B cell (primary cell): Measurements from ENCODE around the gene ECE1. TPM values are rescaled to one million over a fixed set of nuclear protein-coding genes. Genes with fewer than 3 reads are reported as not detected.

Experiments used
- ATAC-seq: fragments of 200-7000 bp; cut with Tn5 transposase; one replicate; pipeline ENCODE4 v1.10.0; 2021; ENCODE audit warnings: low read depth, mild to moderate bottlenecking, moderate number of reproducible peaks, moderate library complexity
- CTCF ChIA-PET: fragments of 350-600 bp; sonication (Branson Sonifier 250); formaldehyde crosslinking; loops from one replicate; lab custom pipeline; 2021; ENCODE audit warnings: antibody characterized with exemption, inconsistent platforms; lab: Charles Lee
- POLR2A ChIA-PET: fragments of 350-600 bp; sonication (Branson Sonifier 250); formaldehyde crosslinking; loops from one replicate; lab custom pipeline; 2021; ENCODE audit warnings: antibody characterized with exemption; lab: Charles Lee
- DNase-seq: peaks from one replicate; pipeline ENCODE4 v3.0.0; 2013
- H2AFZ ChIP-seq: 2 replicates; pipeline ENCODE4 v1.6.1; 2012; ENCODE audit warnings: mild to moderate bottlenecking, low read depth, low read length; ENCODE audit not compliant: insufficient read depth, poor library complexity, severe bottlenecking
- H3K27ac ChIP-seq, 2 donors: 1 replicate in 1 of 2; 2 replicates in 1 of 2; pipeline ENCODE4 v1.5.1; 2012 to 2013; ENCODE audit warnings: low read length in 2 of 2, mild to moderate bottlenecking in 2 of 2, moderate library complexity in 1 of 2
- H3K27me3 ChIP-seq, 4 experiments: fragments of 200-600 bp in 1 of 4; sonication (generic) in 1 of 4; replicated peaks in 1 of 4; 1 replicate in 2 of 4; 2 replicates in 2 of 4; pipeline versions ENCODE4 v1.6.1 to v1.7.0; 2013 to 2016; ENCODE audit warnings: low read length in 3 of 4, mild to moderate bottlenecking in 2 of 4, mixed read lengths in 1 of 4, moderate library complexity in 1 of 4; ENCODE audit not compliant: insufficient read depth in 4 of 4, control insufficient read depth in 3 of 4; ENCODE audit errors: control extremely low read depth in 1 of 4
- H3K36me3 ChIP-seq, 2 experiments: replicated peaks in 1 of 2; 1 replicate in 1 of 2; 2 replicates in 1 of 2; pipeline versions ENCODE4 v1.6.1 to v1.7.1; 2013; ENCODE audit warnings: low read length in 1 of 2; ENCODE audit not compliant: insufficient read depth in 2 of 2, control insufficient read depth in 1 of 2; ENCODE audit errors: control extremely low read depth in 1 of 2, extremely low read depth in 1 of 2
- H3K4me1 ChIP-seq, 2 donors: fragments of 200-600 bp in 1 of 2; sonication (generic) in 1 of 2; 1 replicate in 1 of 2; 2 replicates in 1 of 2; pipeline versions ENCODE4 v1.5.1 to v1.6.1; 2013 to 2017; ENCODE audit warnings: low read length in 2 of 2; ENCODE audit not compliant: control insufficient read depth in 2 of 2, insufficient read depth in 2 of 2
- H3K4me2 ChIP-seq: replicated peaks from 2 replicates; pipeline ENCODE3; 2012; ENCODE audit warnings: mild to moderate bottlenecking, low read depth, low read length; ENCODE audit not compliant: poor library complexity, severe bottlenecking
- H3K4me3 ChIP-seq, 5 experiments: fragments of 200-600 bp in 1 of 5; sonication (generic) in 1 of 5; 1 replicate in 3 of 5; 2 replicates in 2 of 5; pipeline versions ENCODE4 v1.5.1 to v1.7.0; 2011 to 2016; ENCODE audit warnings: low read length in 4 of 5, mild to moderate bottlenecking in 4 of 5, low read depth in 2 of 5, control low read depth in 1 of 5, moderate library complexity in 1 of 5; ENCODE audit not compliant: insufficient read depth in 1 of 5; ENCODE audit errors: control extremely low read depth in 1 of 5, extremely low read depth in 1 of 5
- H3K79me2 ChIP-seq: fragments of 200-600 bp; sonication (generic); one replicate; pipeline ENCODE4 v1.6.0; 2016; ENCODE audit warnings: low read length; ENCODE audit not compliant: control insufficient read depth, insufficient read depth
- H3K9ac ChIP-seq: fragments of 200-600 bp; sonication (generic); 2 replicates; pipeline ENCODE4 v1.6.1; 2017; ENCODE audit warnings: mild to moderate bottlenecking, low read length, moderate library complexity
- H3K9me3 ChIP-seq, 3 donors: one replicate each; pipeline versions ENCODE4 v1.6.1 to v1.7.1; 2013; ENCODE audit warnings: low read length in 2 of 3; ENCODE audit not compliant: control insufficient read depth in 2 of 3, insufficient read depth in 1 of 3; ENCODE audit errors: control extremely low read depth in 1 of 3
- H4K20me1 ChIP-seq: 2 replicates; pipeline ENCODE4 v1.6.0; 2012; ENCODE audit warnings: mild to moderate bottlenecking, low read length; ENCODE audit not compliant: insufficient read depth, control insufficient read depth, poor library complexity, severe bottlenecking
- H3K27ac Mint-ChIP-seq: one replicate; pipeline ENCODE4 v1.8.0; 2021; ENCODE audit warnings: mixed read lengths
- H3K27me3 Mint-ChIP-seq: one replicate; pipeline ENCODE4 v1.8.0; 2021; ENCODE audit warnings: mixed read lengths
- H3K4me1 Mint-ChIP-seq: one replicate; pipeline ENCODE4 v1.8.0; 2021; ENCODE audit warnings: mixed read lengths
- H3K4me3 Mint-ChIP-seq: one replicate; pipeline ENCODE4 v1.8.0; 2021; ENCODE audit warnings: mixed read lengths
- H3K9me3 Mint-ChIP-seq: one replicate; pipeline ENCODE4 v1.8.0; 2022; ENCODE audit warnings: mixed read lengths; ENCODE audit not compliant: insufficient read depth
- CTCF ChIP-seq: fragments of 200-600 bp; IDR thresholded peaks from one replicate; pipeline ENCODE4 v1.8.0; 2022; ENCODE audit warnings: antibody characterized with exemption, mild to moderate bottlenecking
- EZH2 ChIP-seq: IDR thresholded peaks from 2 replicates; pipeline ENCODE4 v1.6.1; 2012; ENCODE audit warnings: borderline replicate concordance, low read depth, mild to moderate bottlenecking, moderate library complexity, low read length; ENCODE audit not compliant: insufficient read depth, poor library complexity, severe bottlenecking
- WGBS: methylation state at CpG from one replicate; pipeline ENCODE4 v1.1.5; 2013; ENCODE audit warnings: missing lambda C conversion rate; ENCODE audit not compliant: insufficient coverage; 5-methylcytosine and 5-hydroxymethylcytosine counted together
- intact Hi-C: fragments of 100-400 bp; cut with micrococcal nuclease; formaldehyde crosslinking; loops from one replicate; pipeline ENCODE4 v1.10.0; 2022
- polyA plus RNA-seq: library from polyadenylated mRNA; depleted of rRNA; stranded (reverse); fragments of >200 nt; gene quantifications from 2 replicates; pipeline ENCODE4 v1.2.3, GENCODE V29; 2012
- total RNA-seq, 2 donors: library from RNA; stranded (reverse); fragments of 120-200 nt in 1 of 2; gene quantifications; 1 replicate in 1 of 2; 2 replicates in 1 of 2; pipeline versions ENCODE4 v1.2.3 to v1.2.4, GENCODE V29; 2013 to 2022

ECE1 gene
- total and polyA plus RNA-seq, 2 donors (not counting 1 experiment from before 2014, with no cell fraction given), result 46.7 to 133 TPM

DNA sequence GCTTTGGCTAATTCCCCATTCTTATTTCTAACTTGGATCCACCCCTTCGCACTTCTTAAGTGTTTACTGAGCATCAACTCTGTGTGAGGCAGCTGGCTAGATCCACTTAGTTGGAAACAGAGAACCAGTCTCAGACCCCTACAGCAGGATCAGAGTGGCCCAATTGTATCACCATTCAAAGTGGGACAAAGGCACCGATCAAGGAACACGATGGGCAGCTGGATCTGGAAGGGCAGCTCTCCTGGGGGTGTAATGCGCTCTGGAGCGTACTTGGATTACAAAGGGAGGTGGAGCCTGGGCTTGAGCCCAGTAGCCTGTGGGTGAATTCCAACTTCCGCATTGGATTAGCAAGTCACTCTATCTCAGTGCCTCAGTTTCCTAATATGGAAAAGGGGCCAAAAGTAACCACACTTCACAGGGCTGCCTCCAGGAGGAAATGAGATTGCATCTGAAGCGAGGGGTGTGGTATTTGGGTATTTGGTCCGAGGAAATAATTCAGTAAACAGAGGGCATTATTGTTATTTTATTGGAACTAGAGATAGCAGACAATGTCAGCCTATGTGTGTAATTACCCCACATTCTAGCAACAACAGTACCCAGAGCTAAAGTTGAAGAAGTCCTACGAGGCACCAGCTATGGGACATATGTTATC is 11.9 kb downstream of the ECE1 start:
- DNase-seq (no peak), ATAC-seq (no peak)
- no peak for TF ChIP-seq CTCF
- no peak for TF ChIP-seq EZH2
- Mint-ChIP-seq H3K9me3 (no peaks in the 10 kb centered on the region), H3K27ac (peak overlapping the region; percentile 41), H3K4me3 (no peak overlapping the region), H3K4me1 (peaks cover 25% of the 10 kb centered on the region), H3K27me3 (no peaks in the 10 kb centered on the region)
- H3K36me3 ChIP-seq, result peaks cover 21 to 51% of the 10 kb centered on the region in 2 experiments
- H3K4me1 ChIP-seq, result peaks cover 16 to 18% of the 10 kb centered on the region in 2 donors
- H3K79me2 ChIP-seq, result peaks cover 68% of the 10 kb centered on the region
- no peaks in the 10 kb centered on the region for H3K27me3 ChIP-seq
- H3K4me2 ChIP-seq, result no peak overlapping the region
- H3K4me3 ChIP-seq, result no peak overlapping the region
- CTCF ChIA-PET, result interaction anchor here (1.8 to 4.0 kb wide), 3 partner anchors 8 to 90 kb away, joined by 6 to 30 read pairs (median 7); no protein-coding TSS in a partner anchor
- no peak overlapping the region for H3K27ac ChIP-seq
- intact Hi-C loops, result no loop called here
- no peak overlapping the region for H3K9ac ChIP-seq
- POLR2A ChIA-PET, result no interaction called here
- H4K20me1 ChIP-seq, result peaks cover 4% of the 10 kb centered on the region
- H2AFZ ChIP-seq, result no peak overlapping the region
- no peaks in the 10 kb centered on the region for H3K9me3 ChIP-seq
- WGBS, result 97% methylated on average over 4 of the region's 9 CpGs

- 91% methylated on average over 7 of the region's 7 CpGs for WGBS
- Histone ChIP-seq H3K36me3 (peaks cover 23 to 60% of the 10 kb centered on the region in 2 experiments), H3K9me3 (no peaks in the 10 kb centered on the region), H3K9ac (no peak overlapping the region), H3K27ac (no peak overlapping the region), H3K27me3 (no peaks in the 10 kb centered on the region), H3K4me1 (peaks cover 16 to 18% of the 10 kb centered on the region in 2 donors), H3K4me2 (no peak overlapping the region), H3K79me2 (peaks cover 60% of the 10 kb centered on the region), H2AFZ (no peak overlapping the region), H4K20me1 (peaks cover 4% of the 10 kb centered on the region), H3K4me3 (no peak overlapping the region)
- H3K9me3 Mint-ChIP-seq, result no peaks in the 10 kb centered on the region
- H3K27me3 Mint-ChIP-seq, result no peaks in the 10 kb centered on the region
- peaks cover 22% of the 10 kb centered on the region for H3K4me1 Mint-ChIP-seq
- no peak for ATAC-seq
- CTCF ChIA-PET, result interaction anchor here (0.7 to 4.0 kb wide), 4 partner anchors 7 to 91 kb away, joined by 3 to 30 read pairs (median 6); no protein-coding TSS in a partner anchor
- TF ChIP-seq CTCF (no peak), EZH2 (no peak)
- H3K27ac Mint-ChIP-seq, result no peak overlapping the region
- POLR2A ChIA-PET, result no interaction called here
- intact Hi-C loops, result no loop called here
- no peak overlapping the region for H3K4me3 Mint-ChIP-seq
- no peak for DNase-seq
Measured at GRCh38 chr1:21277180-21277579, 13.1 kb downstream of the ECE1 start.
